Thoracic aorta endothelial cell (primary cell): ENCODE data around the gene HAAO. TPM values are rescaled to one million over a fixed set of nuclear protein-coding genes. Genes with fewer than 3 reads are reported as not detected.

Source experiments
- total RNA-seq: library from RNA; depleted of rRNA; stranded (reverse); fragments of >200 nt; gene quantifications from 2 replicates; pipeline ENCODE4 v1.2.3, GENCODE V29; 2012

The HAAO gene
- total RNA-seq = 0.29 TPM in 1 of 2 replicates, not detected in the other

DNA sequence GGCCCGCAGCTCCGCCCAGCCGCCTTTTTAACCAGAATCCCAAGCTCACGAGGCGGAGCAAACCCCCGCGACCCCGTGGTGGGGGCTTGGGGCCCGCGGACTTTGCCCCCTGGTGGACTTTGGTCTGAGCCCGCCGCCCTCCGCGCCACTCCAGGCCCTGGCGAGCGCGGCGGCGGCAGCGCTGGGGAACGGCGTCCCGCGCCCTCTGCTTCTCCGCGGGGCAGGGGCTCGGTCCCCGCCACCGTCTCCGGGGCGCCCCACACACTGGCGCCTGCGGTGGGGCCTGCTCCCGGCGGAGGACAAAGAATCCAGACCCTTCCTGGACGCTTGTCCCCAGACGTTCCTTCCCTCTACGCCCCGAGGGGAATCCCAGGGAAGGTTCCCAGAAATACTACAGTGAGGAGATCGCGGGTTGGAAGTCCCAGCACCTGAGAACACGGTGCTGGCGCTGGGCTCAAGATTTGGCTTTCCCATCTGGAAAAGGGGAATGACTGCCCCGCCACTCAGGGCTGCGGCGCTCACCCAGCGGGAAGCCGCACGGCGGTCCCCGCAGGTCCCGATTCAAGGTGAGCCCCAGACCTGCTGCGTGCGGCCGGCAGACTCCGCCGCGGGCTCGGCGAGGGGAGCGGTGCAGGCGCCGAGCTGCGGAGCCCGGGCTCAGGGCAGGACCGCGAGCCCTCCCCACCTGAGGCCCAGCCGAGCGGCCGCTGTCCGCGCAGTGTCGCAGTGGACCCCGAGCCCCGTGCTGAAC, at the start of gene HAAO:
HAAO (minus strand) TSS at position 1 of the 751 bp plus-strand sequence. CDS start 47 bp downstream, outside the sequence.

DNA sequence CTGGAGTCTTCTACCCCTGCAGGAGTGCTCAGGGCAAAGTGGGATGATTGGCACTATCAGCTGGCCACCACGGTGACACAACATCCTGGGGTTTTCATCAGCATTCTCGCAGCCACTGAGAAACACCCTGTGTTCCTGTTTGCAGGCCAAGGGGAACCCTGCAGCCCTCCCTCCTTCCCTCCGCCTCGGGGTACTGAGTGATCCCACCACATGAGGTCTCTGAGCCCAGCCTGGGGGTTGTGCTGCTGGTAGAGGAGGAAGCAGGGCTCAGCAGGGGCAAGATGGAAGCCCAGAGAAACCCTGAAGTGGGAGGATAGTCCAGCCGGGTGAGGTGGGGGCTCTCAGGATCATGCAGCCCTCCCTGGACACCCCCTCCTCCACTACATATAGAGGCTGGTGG, 28.3 kb downstream of the HAAO start, which contains the start of gene OXER1:
OXER1 (minus strand) TSS at position 40 of the 400 bp plus-strand sequence. CDS start 73 bp downstream, outside the sequence.

Other genes starting within 250 kb of the HAAO start
- 39.9 and 44.9 TPM in 2 replicates for gene MTA3, start 224.0 kb downstream of the HAAO start, total RNA-seq
- not detected in 2 replicates for gene OXER1, start 28.4 kb downstream of the HAAO start, total RNA-seq